CD8-positive, alpha-beta memory T cell (primary cell): ENCODE results near the gene KIF6. TPM values are rescaled to one million over a fixed set of nuclear protein-coding genes. Genes with fewer than 3 reads are reported as not detected.
"Not testable (repeated sequence)": the region's sequence is repeated elsewhere in the genome, so short reads cannot be mapped to it uniquely, and the experiment has no call there.

Source experiments
- CTCF ChIA-PET: fragments of 350-600 bp; sonication (Branson Sonifier 250); formaldehyde crosslinking; loops from one replicate; lab custom pipeline; 2021; ENCODE audit warnings: antibody characterized with exemption; lab: Charles Lee
- POLR2A ChIA-PET: fragments of 350-600 bp; sonication (Branson Sonifier 250); formaldehyde crosslinking; loops from one replicate; lab custom pipeline; 2021; ENCODE audit warnings: antibody characterized with exemption; lab: Charles Lee
- DNase-seq, 5 donors: peaks; one replicate each; pipeline versions ENCODE4 v3.0.0 to v3.0.0-alpha.2; 2020 to 2022; ENCODE audit warnings: mixed read lengths in 1 of 5
- H3K27ac ChIP-seq: one replicate; pipeline ENCODE4 v1.7.0; 2013; ENCODE audit warnings: low read depth, mild to moderate bottlenecking, low read length, moderate library complexity
- H3K27me3 ChIP-seq: 2 replicates; pipeline ENCODE4 v1.7.0; 2013; ENCODE audit warnings: low read length, mild to moderate bottlenecking; ENCODE audit not compliant: insufficient read depth, poor library complexity, severe bottlenecking
- H3K36me3 ChIP-seq: 2 replicates; pipeline ENCODE4 v1.7.0; 2013; ENCODE audit warnings: mild to moderate bottlenecking, low read length, moderate library complexity; ENCODE audit not compliant: insufficient read depth
- H3K4me1 ChIP-seq: 2 replicates; pipeline ENCODE4 v1.7.0; 2013; ENCODE audit warnings: mild to moderate bottlenecking, low read length, moderate library complexity; ENCODE audit not compliant: insufficient read depth
- H3K4me3 ChIP-seq: 2 replicates; pipeline ENCODE4 v1.7.0; 2013; ENCODE audit warnings: mild to moderate bottlenecking, low read length
- H3K9me3 ChIP-seq: 2 replicates; pipeline ENCODE4 v1.7.0; 2013; ENCODE audit warnings: mild to moderate bottlenecking, low read length
- H3K27ac Mint-ChIP-seq, 8 donors: one replicate each; pipeline ENCODE4 v1.8.0; 2020 to 2021; ENCODE audit warnings: mixed read lengths in 8 of 8, mild to moderate bottlenecking in 6 of 8, inconsistent platforms in 3 of 8, moderate library complexity in 3 of 8
- H3K27me3 Mint-ChIP-seq, 2 donors: one replicate each; pipeline ENCODE4 v1.8.0; 2020 to 2021; ENCODE audit warnings: mixed read lengths in 2 of 2, mild to moderate bottlenecking in 1 of 2, moderate library complexity in 1 of 2
- H3K36me3 Mint-ChIP-seq, 3 donors: one replicate each; pipeline ENCODE4 v1.8.0; 2020 to 2021; ENCODE audit warnings: mixed read lengths in 3 of 3, inconsistent platforms in 1 of 3, mild to moderate bottlenecking in 1 of 3
- H3K4me1 Mint-ChIP-seq, 3 donors: one replicate each; pipeline ENCODE4 v1.8.0; 2020 to 2021; ENCODE audit warnings: mixed read lengths in 3 of 3, inconsistent platforms in 1 of 3, mild to moderate bottlenecking in 1 of 3
- H3K4me3 Mint-ChIP-seq, 7 donors: one replicate each; pipeline ENCODE4 v1.8.0; 2020 to 2021; ENCODE audit warnings: mixed read lengths in 7 of 7, mild to moderate bottlenecking in 6 of 7, moderate library complexity in 4 of 7, inconsistent platforms in 2 of 7
- H3K9me3 Mint-ChIP-seq, 5 donors: one replicate each; pipeline ENCODE4 v1.8.0; 2020 to 2022; ENCODE audit warnings: mixed read lengths in 5 of 5, mild to moderate bottlenecking in 3 of 5, moderate library complexity in 2 of 5, inconsistent platforms in 1 of 5
- polyA plus RNA-seq: library from polyadenylated mRNA; unstranded; fragments of 300-500 nt; fragmentation: Illumina TruSeq; gene quantifications from one replicate; pipeline ENCODE4 v1.2.3, GENCODE V29; 2021
- total RNA-seq, 2 experiments: library from RNA; stranded (reverse); gene quantifications; one replicate each; pipeline ENCODE4 v1.2.3, GENCODE V29; 2021

The KIF6 gene
- total and polyA plus RNA-seq, 3 experiments from 2014 or later, result 0.22 TPM; not detected in 1

DNA sequence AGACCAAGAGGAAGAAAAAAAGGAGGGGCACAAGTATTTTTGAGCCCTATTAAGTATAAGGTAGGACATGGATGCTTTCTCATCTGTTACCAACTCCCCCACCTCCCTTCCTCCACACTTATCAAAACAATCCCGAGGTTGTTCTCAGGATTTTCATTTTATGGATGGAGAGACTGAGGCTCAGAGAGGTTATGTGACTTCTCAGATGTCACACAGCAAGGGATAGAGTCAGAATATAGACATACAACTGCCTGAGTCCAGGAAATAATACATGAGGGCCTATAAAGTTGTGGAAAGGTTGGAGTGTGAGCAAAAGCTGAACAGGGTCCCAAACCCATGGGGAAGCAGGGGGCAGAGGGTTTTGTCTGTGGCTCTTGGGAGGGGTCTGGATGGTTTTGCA lies 430.3 kb downstream of the KIF6 start:
- H3K4me3 ChIP-seq, result no peak overlapping the region
- H3K4me3 Mint-ChIP-seq, result no peak overlapping the region
- no peaks in the 10 kb centered on the region for H3K9me3 Mint-ChIP-seq
- no peaks in the 10 kb centered on the region for H3K4me1 Mint-ChIP-seq
- no peaks in the 10 kb centered on the region for H3K27me3 ChIP-seq
- H3K4me1 ChIP-seq, result no peaks in the 10 kb centered on the region
- ChIA-PET POLR2A (no interaction called here), CTCF (no interaction called here)
- no peak for DNase-seq
- H3K36me3 Mint-ChIP-seq, result no peaks in the 10 kb centered on the region
- no peaks in the 10 kb centered on the region for H3K36me3 ChIP-seq
- no peak overlapping the region for H3K27ac Mint-ChIP-seq
- H3K9me3 ChIP-seq, result no peaks in the 10 kb centered on the region
- H3K27me3 Mint-ChIP-seq, result peaks cover 0 to 13% of the 10 kb centered on the region in 2 donors
- no peak overlapping the region for H3K27ac ChIP-seq

DNA sequence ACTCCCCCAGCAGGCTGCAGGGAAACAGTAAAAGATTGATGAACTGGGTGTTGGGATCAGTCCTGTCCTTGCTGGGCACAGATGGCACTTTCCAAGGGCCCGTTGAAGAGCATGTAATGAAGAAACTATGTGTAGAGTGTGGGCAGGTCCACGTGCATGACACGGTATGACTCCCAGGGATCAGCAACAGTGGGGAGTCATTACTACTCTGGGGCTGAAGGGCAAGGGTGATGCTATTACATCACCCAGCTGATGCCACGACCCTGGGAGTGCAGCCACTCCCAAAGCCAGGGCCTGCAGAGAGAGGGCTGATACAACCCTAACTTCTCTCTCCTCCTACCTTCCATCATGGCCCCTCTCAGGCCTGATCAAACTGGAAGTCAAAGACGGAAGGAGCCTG lies 431.1 kb downstream of the KIF6 start:
- Histone ChIP-seq H3K4me3 (no peak overlapping the region), H3K4me1 (no peaks in the 10 kb centered on the region), H3K36me3 (no peaks in the 10 kb centered on the region), H3K9me3 (no peaks in the 10 kb centered on the region), H3K27ac (no peak overlapping the region), H3K27me3 (no peaks in the 10 kb centered on the region)
- Mint-ChIP-seq H3K4me3 (no peak overlapping the region), H3K27me3 (peaks cover 0 to 6% of the 10 kb centered on the region in 2 donors), H3K9me3 (no peaks in the 10 kb centered on the region), H3K27ac (no peak overlapping the region), H3K4me1 (no peaks in the 10 kb centered on the region), H3K36me3 (no peaks in the 10 kb centered on the region)
- CTCF ChIA-PET, result no interaction called here
- POLR2A ChIA-PET, result no interaction called here
- no peak for DNase-seq

GRCh38 chr6:39292637-39293036 lies 432.6 kb downstream of the KIF6 start:
- H3K27me3 ChIP-seq, result no peaks in the 10 kb centered on the region
- ChIA-PET POLR2A (no interaction called here), CTCF (interaction anchor here (1.9 kb wide), 1 partner anchor 11 kb away, joined by 9 read pairs; no protein-coding TSS in a partner anchor)
- H3K4me1 ChIP-seq, result no peaks in the 10 kb centered on the region
- H3K27ac ChIP-seq, result no peak overlapping the region
- Mint-ChIP-seq H3K27ac (no peak overlapping the region), H3K36me3 (no peaks in the 10 kb centered on the region), H3K27me3 (peaks cover 2 to 3% of the 10 kb centered on the region in 2 donors), H3K4me1 (no peaks in the 10 kb centered on the region), H3K4me3 (no peak overlapping the region), H3K9me3 (no peaks in the 10 kb centered on the region)
- H3K9me3 ChIP-seq, result no peaks in the 10 kb centered on the region
- no peaks in the 10 kb centered on the region for H3K36me3 ChIP-seq
- no peak overlapping the region for H3K4me3 ChIP-seq
- no peak for DNase-seq

- no peaks in the 10 kb centered on the region for H3K4me1 ChIP-seq
- H3K4me3 ChIP-seq, result no peak overlapping the region
- no peaks in the 10 kb centered on the region for H3K36me3 ChIP-seq
- no peaks in the 10 kb centered on the region for H3K9me3 Mint-ChIP-seq
- CTCF ChIA-PET, result no interaction called here
- H3K27ac Mint-ChIP-seq, result no peak overlapping the region
- H3K27me3 ChIP-seq, result no peaks in the 10 kb centered on the region
- no peak overlapping the region for H3K27ac ChIP-seq
- POLR2A ChIA-PET, result no interaction called here
- H3K9me3 ChIP-seq, result no peaks in the 10 kb centered on the region
- H3K4me1 Mint-ChIP-seq, result no peaks in the 10 kb centered on the region
- no peak overlapping the region for H3K4me3 Mint-ChIP-seq
- no peak for DNase-seq
- H3K36me3 Mint-ChIP-seq, result no peaks in the 10 kb centered on the region
- H3K27me3 Mint-ChIP-seq, result peaks cover 3 to 6% of the 10 kb centered on the region in 2 donors
Measured at GRCh38 chr6:39289490-39289889, 435.7 kb downstream of the KIF6 start.

DNA sequence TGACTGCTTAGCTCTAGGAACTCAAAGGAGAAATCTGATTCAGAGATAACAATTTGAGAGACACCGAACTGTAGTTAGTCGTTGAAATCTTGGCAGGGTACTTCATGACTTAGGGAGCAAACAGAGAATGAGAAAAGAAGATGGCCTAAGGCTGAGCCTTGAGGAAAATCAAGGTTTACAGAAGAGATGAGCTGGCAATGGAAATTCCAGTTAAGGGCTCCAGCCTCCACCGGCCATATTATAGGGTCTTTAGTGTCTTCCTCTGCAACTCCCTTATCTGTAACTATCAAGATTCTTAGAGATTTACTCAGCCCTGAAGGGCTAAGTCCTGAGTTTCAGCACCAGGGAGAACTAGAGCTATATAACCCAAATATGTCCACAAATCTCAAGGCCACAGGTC lies 437.6 kb downstream of the KIF6 start:
- Histone ChIP-seq H3K27ac (no peak overlapping the region), H3K9me3 (no peaks in the 10 kb centered on the region), H3K27me3 (no peaks in the 10 kb centered on the region), H3K4me3 (no peak overlapping the region), H3K36me3 (no peaks in the 10 kb centered on the region), H3K4me1 (no peaks in the 10 kb centered on the region)
- Mint-ChIP-seq H3K27me3 (peaks cover 3 to 6% of the 10 kb centered on the region in 2 donors), H3K27ac (no peak overlapping the region), H3K4me3 (no peak overlapping the region), H3K4me1 (no peaks in the 10 kb centered on the region), H3K36me3 (no peaks in the 10 kb centered on the region), H3K9me3 (no peaks in the 10 kb centered on the region)
- no peak for DNase-seq
- CTCF ChIA-PET, result no interaction called here
- POLR2A ChIA-PET, result no interaction called here

DNA sequence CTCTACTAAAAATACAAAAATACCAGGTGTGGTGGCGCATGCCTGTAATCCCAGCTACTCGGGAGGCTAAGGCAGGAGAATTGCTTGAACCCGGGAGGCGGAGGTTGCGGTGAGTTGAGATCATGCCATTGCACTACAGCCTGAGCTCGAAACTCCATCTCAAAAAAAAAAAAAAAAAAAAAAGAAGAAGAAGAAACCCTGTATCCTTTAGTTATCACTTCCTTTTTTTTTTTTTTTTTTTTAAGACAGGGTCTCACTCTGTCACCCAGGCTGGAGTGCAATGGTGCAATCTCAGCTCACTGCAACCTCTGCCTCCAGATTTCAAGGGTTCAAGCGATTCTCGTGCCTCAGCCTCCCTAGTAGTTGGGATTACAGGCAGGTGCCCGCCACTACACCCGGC lies 438.6 kb downstream of the KIF6 start:
- H3K36me3 Mint-ChIP-seq, H3K36me3 ChIP-seq, POLR2A ChIA-PET, H3K27me3 Mint-ChIP-seq, H3K4me1 Mint-ChIP-seq, H3K9me3 ChIP-seq, H3K4me1 ChIP-seq, H3K27ac Mint-ChIP-seq, H3K4me3 ChIP-seq, H3K27ac ChIP-seq, H3K9me3 Mint-ChIP-seq, H3K4me3 Mint-ChIP-seq, H3K27me3 ChIP-seq, DNase-seq: not testable (repeated sequence)
- CTCF ChIA-PET, result interaction anchor here (1.0 kb wide), 1 partner anchor 16 kb away, joined by 3 read pairs; no protein-coding TSS in a partner anchor

GRCh38 chr6:39282774-39283173 lies 442.4 kb downstream of the KIF6 start:
- ChIA-PET POLR2A (no interaction called here), CTCF (interaction anchor here (1.0 to 2.5 kb wide), 2 partner anchors 16 to 20 kb away, joined by 4 to 9 read pairs; no protein-coding TSS in a partner anchor)
- Histone ChIP-seq H3K9me3 (no peaks in the 10 kb centered on the region), H3K27ac (no peak overlapping the region), H3K4me1 (no peaks in the 10 kb centered on the region), H3K4me3 (no peak overlapping the region), H3K27me3 (no peaks in the 10 kb centered on the region), H3K36me3 (no peaks in the 10 kb centered on the region)
- Mint-ChIP-seq H3K4me3 (no peak overlapping the region), H3K27ac (no peak overlapping the region), H3K36me3 (no peaks in the 10 kb centered on the region), H3K27me3 (peaks cover 3 to 8% of the 10 kb centered on the region in 2 donors), H3K4me1 (no peaks in the 10 kb centered on the region), H3K9me3 (no peaks in the 10 kb centered on the region)
- no peak for DNase-seq

GRCh38 chr6:39281312-39281980 lies 443.8 kb downstream of the KIF6 start:
- H3K36me3 Mint-ChIP-seq, result no peaks in the 10 kb centered on the region
- H3K9me3 Mint-ChIP-seq, result no peaks in the 10 kb centered on the region
- no peaks in the 10 kb centered on the region for H3K4me1 ChIP-seq
- ChIA-PET POLR2A (no interaction called here), CTCF (no interaction called here)
- no peaks in the 10 kb centered on the region for H3K4me1 Mint-ChIP-seq
- no peaks in the 10 kb centered on the region for H3K27me3 ChIP-seq
- no peak for DNase-seq
- H3K4me3 ChIP-seq, result no peak overlapping the region
- H3K27ac Mint-ChIP-seq, result no peak overlapping the region
- H3K9me3 ChIP-seq, result no peaks in the 10 kb centered on the region
- no peaks in the 10 kb centered on the region for H3K36me3 ChIP-seq
- H3K27me3 Mint-ChIP-seq, result peaks cover 3% of the 10 kb centered on the region in 2 donors
- H3K27ac ChIP-seq, result no peak overlapping the region
- H3K4me3 Mint-ChIP-seq, result no peak overlapping the region
